Ectodermal cell (in vitro differentiated cells): ENCODE measurements around the gene CCND1.

Experiments
- H3K27ac ChIP-seq: 2 replicates; pipeline ENCODE4 v1.7.0; 2013; ENCODE audit warnings: mild to moderate bottlenecking, low read depth, low read length; ENCODE audit not compliant: insufficient read depth, poor library complexity, severe bottlenecking
- H3K27me3 ChIP-seq: 2 replicates; pipeline ENCODE4 v1.7.0; 2013; ENCODE audit warnings: mild to moderate bottlenecking, low read length; ENCODE audit not compliant: insufficient read depth, control insufficient read depth, poor library complexity, severe bottlenecking
- H3K36me3 ChIP-seq: one replicate; pipeline ENCODE4 v1.7.0; 2013; ENCODE audit warnings: low read length; ENCODE audit not compliant: control insufficient read depth, insufficient read depth
- H3K4me1 ChIP-seq: one replicate; pipeline ENCODE4 v1.7.0; 2013; ENCODE audit warnings: low read length; ENCODE audit not compliant: control insufficient read depth, insufficient read depth
- H3K4me3 ChIP-seq: 2 replicates; pipeline ENCODE4 v1.7.0; 2013; ENCODE audit warnings: low read depth, low read length, control low read depth; ENCODE audit not compliant: insufficient read depth
- H3K9me3 ChIP-seq: 2 replicates; pipeline ENCODE4 v1.7.0; 2013; ENCODE audit warnings: mild to moderate bottlenecking, low read length, moderate library complexity; ENCODE audit not compliant: control insufficient read depth
- WGBS, 2 experiments: methylation state at CpG; one replicate each; pipeline ENCODE4 v1.1.7; 2013; ENCODE audit warnings: missing lambda C conversion rate in 2 of 2; 5-methylcytosine and 5-hydroxymethylcytosine counted together

The CCND1 gene

GRCh38 chr11:69603111-69603836 is 37.7 kb upstream of the CCND1 start:
- Histone ChIP-seq H3K4me1 (peaks cover 16% of the 10 kb centered on the region), H3K9me3 (no peaks in the 10 kb centered on the region), H3K27me3 (no peaks in the 10 kb centered on the region), H3K36me3 (no peaks in the 10 kb centered on the region), H3K4me3 (no peak overlapping the region), H3K27ac (no peak overlapping the region)
- 42 to 43% methylated on average over 14 to 16 of the region's 16 CpGs for WGBS, 2 experiments

GRCh38 chr11:69604055-69604454 is 36.9 kb upstream of the CCND1 start:
- 92 to 93% methylated on average over 7 of the region's 7 CpGs for WGBS, 2 experiments
- H3K36me3 ChIP-seq = no peaks in the 10 kb centered on the region
- no peak overlapping the region for H3K4me3 ChIP-seq
- H3K27ac ChIP-seq = no peak overlapping the region
- no peaks in the 10 kb centered on the region for H3K9me3 ChIP-seq
- H3K27me3 ChIP-seq = no peaks in the 10 kb centered on the region
- peaks cover 16% of the 10 kb centered on the region for H3K4me1 ChIP-seq

GRCh38 chr11:69605737-69606526 is 35.0 kb upstream of the CCND1 start:
- H3K27ac ChIP-seq = no peak overlapping the region
- H3K36me3 ChIP-seq = no peaks in the 10 kb centered on the region
- 94% methylated on average over 18 of the region's 18 CpGs for WGBS, 2 experiments
- H3K4me1 ChIP-seq = peaks cover 16% of the 10 kb centered on the region
- H3K4me3 ChIP-seq = no peak overlapping the region
- no peaks in the 10 kb centered on the region for H3K9me3 ChIP-seq
- no peaks in the 10 kb centered on the region for H3K27me3 ChIP-seq

- no peaks in the 10 kb centered on the region for H3K4me1 ChIP-seq
- H3K36me3 ChIP-seq = no peaks in the 10 kb centered on the region
- H3K9me3 ChIP-seq = no peaks in the 10 kb centered on the region
- no peaks in the 10 kb centered on the region for H3K27me3 ChIP-seq
- H3K4me3 ChIP-seq = no peak overlapping the region
- WGBS, 2 experiments = 89 to 90% methylated on average over 2 of the region's 2 CpGs
- H3K27ac ChIP-seq = no peak overlapping the region
Measured at GRCh38 chr11:69609351-69609750, 31.6 kb upstream of the CCND1 start.

GRCh38 chr11:69611548-69612526 is 29.1 kb upstream of the CCND1 start:
- H3K27me3 ChIP-seq = no peaks in the 10 kb centered on the region
- no peak overlapping the region for H3K27ac ChIP-seq
- H3K9me3 ChIP-seq = no peaks in the 10 kb centered on the region
- WGBS, 2 experiments = 76 to 77% methylated on average over 17 of the region's 17 CpGs
- no peaks in the 10 kb centered on the region for H3K4me1 ChIP-seq
- no peaks in the 10 kb centered on the region for H3K36me3 ChIP-seq
- H3K4me3 ChIP-seq = no peak overlapping the region

DNA sequence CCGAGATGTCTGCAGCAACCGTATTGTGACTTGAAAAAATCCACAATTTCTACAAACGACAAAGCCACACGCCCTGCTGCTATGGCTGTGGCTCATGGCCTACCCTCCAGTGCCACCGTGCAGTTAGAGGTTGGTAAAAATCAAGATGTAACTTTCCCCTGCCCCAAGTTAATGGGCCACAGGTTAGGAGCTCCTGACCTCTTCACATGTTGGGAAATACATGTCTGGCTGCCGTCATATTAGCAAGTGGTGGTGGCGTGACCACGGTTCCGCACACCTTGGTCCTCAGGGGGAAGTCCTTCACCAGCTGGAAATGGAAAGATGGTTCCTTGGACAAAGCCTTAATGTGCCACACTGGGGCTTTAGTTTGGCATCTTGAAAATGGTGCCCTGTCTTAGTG is 27.4 kb upstream of the CCND1 start:
- H3K9me3 ChIP-seq = no peaks in the 10 kb centered on the region
- H3K27ac ChIP-seq = no peak overlapping the region
- 97% methylated on average over 9 of the region's 9 CpGs for WGBS, 2 experiments
- no peaks in the 10 kb centered on the region for H3K4me1 ChIP-seq
- H3K27me3 ChIP-seq = no peaks in the 10 kb centered on the region
- H3K4me3 ChIP-seq = no peak overlapping the region
- no peaks in the 10 kb centered on the region for H3K36me3 ChIP-seq

GRCh38 chr11:69614085-69614484 is 26.9 kb upstream of the CCND1 start:
- WGBS, 2 experiments = 91 to 93% methylated on average over 7 to 8 of the region's 8 CpGs
- Histone ChIP-seq H3K36me3 (no peaks in the 10 kb centered on the region), H3K9me3 (no peaks in the 10 kb centered on the region), H3K27ac (no peak overlapping the region), H3K27me3 (no peaks in the 10 kb centered on the region), H3K4me3 (no peak overlapping the region), H3K4me1 (no peaks in the 10 kb centered on the region)

- Histone ChIP-seq H3K36me3 (no peaks in the 10 kb centered on the region), H3K27me3 (no peaks in the 10 kb centered on the region), H3K4me3 (no peak overlapping the region), H3K4me1 (no peaks in the 10 kb centered on the region), H3K9me3 (no peaks in the 10 kb centered on the region), H3K27ac (no peak overlapping the region)
- 77 to 81% methylated on average over 16 of the region's 16 CpGs for WGBS, 2 experiments
Measured at GRCh38 chr11:69615545-69616278, 25.2 kb upstream of the CCND1 start.

DNA sequence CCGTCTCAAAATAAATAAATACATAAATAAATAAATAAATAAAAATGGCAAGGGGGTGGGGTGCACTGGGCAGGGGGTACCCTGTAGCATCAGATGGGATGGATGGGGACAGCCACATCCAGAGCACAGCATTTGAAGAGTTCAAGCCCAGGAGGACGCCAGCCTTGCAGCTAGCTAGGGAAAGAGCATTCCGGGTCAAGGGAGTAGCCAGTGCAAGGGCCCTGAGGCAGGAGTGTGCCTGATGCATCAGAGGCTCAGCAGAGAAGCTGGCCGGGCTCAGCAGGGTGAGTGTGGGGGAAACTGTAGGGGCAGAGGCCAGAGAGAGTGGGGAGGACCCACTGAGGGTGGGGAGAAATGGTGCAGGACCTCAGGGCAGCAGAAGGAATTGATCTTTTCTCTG is 23.7 kb upstream of the CCND1 start:
- H3K4me1 ChIP-seq = no peaks in the 10 kb centered on the region
- 89 to 95% methylated on average over 3 to 4 of the region's 4 CpGs for WGBS, 2 experiments
- H3K4me3 ChIP-seq = no peak overlapping the region
- no peak overlapping the region for H3K27ac ChIP-seq
- no peaks in the 10 kb centered on the region for H3K36me3 ChIP-seq
- H3K9me3 ChIP-seq = no peaks in the 10 kb centered on the region
- H3K27me3 ChIP-seq = no peaks in the 10 kb centered on the region
